ENCODE data around the gene TSSK6. TPM values are rescaled to one million over a fixed set of nuclear protein-coding genes. Genes with fewer than 3 reads are reported as not detected.

The TSSK6 gene
- total RNA-seq, 1 donor from 2014 or later = 0.91 TPM

DNA sequence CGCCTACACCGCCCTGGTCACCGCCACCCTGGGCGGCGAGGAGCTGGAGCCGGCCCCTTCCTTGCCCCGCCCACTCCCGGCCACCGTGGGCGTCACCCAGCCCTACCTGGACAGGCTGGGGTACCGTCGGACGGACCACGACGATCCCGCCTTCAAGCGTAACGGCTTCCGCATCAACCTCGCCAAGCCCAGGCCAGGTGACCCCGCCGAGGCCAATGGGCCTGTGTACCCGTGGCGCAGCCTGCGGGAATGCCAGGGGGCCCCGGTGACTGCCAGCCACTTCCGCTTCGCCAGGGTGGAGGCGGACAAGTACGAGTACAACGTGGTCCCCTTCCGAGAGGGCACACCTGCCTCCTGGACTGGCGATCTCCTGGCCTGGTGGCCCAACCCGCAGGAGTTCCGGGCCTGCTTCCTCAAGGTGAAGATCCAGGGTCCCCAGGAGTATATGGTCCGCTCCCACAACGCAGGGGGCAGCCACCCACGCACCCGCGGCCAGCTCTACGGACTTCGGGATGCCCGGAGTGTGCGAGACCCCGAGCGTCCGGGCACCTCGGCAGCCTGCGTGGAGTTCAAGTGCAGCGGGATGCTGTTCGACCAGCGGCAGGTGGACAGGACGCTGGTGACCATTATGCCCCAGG lies 29.7 kb upstream of the TSSK6 start:
- no peak for DNase-seq (ENCODE audit: low read depth)

DNA sequence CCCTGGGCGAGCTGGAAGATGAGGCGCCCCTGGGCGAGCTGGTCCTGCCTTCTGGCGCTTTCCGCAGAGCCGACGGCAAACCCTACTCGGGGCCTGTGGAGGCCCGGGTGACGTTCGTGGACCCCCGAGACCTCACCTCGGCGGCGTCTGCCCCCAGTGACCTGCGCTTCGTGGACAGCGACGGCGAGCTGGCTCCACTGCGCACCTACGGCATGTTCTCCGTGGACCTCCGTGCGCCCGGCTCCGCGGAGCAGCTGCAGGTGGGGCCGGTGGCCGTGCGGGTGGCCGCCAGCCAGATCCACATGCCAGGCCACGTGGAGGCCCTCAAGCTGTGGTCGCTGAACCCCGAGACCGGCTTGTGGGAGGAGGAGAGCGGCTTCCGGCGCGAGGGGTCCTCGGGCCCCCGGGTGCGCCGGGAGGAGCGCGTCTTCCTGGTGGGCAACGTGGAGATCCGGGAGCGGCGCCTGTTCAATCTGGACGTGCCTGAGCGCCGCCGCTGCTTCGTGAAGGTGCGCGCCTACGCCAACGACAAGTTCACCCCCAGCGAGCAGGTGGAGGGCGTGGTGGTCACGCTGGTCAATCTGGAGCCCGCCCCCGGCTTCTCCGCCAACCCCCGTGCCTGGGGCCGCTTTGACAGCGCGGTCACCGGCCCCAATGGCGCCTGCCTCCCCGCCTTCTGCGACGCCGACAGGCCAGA lies 29.1 kb upstream of the TSSK6 start:
- DNase-seq (ENCODE audit: low read depth) = no peak

DNA sequence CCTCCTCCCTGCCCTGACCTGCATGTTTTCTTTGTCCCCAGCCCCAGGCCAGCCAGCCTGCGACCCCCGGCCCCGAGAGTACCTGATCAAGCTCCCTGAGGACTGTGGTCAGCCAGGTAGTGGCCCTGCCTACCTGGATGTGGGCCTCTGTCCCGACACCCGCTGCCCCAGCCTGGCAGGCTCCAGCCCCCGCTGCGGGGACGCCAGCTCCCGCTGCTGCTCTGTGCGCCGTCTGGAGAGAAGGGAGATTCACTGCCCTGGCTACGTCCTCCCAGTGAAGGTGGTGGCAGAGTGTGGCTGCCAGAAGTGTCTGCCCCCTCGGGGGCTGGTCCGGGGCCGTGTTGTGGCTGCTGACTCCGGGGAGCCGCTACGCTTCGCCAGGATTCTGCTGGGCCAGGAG lies 28.3 kb upstream of the TSSK6 start:
- DNase-seq (ENCODE audit: low read depth) = no peak

DNA sequence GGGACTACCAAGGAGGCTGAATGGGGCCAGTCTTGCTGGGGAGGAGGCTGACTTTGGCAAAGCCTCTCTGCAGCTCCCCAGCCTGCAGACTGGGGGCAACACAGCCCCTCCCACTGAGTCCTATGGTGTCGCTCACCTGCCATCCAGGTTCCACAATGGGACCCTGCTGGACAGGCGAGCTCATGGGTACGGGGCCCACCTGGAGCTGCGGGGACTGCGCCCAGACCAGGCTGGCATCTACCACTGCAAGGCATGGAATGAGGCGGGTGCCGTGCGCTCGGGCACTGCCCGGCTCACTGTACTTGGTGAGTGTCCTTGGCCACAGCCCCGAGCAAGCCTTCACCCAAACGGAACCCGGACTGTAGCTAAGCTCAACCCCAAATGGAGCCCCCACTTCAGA lies 27.8 kb upstream of the TSSK6 start:
- no peak for DNase-seq (ENCODE audit: low read depth)

DNA sequence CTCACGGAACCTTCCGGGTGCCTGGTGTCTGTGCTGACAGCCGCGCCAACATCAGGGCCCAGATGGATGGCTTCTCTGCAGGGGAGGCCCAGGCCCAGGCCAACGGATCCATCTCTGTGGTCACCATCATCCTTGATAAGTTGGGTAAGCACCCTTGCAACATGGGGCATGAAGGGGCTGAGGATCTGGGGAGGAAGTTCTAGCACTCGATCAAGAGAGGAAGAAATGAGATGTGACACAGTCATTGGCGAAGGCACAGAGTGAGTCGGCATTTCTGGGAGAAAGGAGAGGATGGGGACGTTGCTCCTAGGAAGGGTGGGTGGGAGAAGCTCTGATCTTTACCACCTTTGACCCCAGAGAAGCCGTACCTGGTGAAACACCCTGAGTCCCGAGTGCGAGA lies 27.2 kb upstream of the TSSK6 start:
- no peak for DNase-seq (ENCODE audit: low read depth)

DNA sequence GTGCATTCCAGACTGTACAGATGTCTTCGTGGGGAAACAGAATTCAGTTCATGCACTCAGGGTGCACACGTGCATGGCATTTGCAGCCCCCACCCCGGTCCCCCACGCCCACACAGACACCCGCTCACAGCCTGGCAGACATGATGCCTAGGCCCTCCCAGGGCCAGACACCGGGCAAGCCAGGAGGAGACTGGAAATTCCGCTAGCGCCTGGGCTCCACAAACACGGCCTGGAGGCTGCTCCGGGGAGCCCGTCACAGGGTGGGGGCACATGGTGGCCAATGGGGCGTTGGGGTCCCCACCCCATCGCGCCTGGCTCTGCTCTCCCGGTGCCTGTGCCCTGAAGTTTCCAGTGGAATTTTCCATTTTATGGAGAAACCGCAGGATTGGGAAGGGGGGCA lies 26.3 kb upstream of the TSSK6 start:
- no peak for DNase-seq (ENCODE audit: low read depth)

DNA sequence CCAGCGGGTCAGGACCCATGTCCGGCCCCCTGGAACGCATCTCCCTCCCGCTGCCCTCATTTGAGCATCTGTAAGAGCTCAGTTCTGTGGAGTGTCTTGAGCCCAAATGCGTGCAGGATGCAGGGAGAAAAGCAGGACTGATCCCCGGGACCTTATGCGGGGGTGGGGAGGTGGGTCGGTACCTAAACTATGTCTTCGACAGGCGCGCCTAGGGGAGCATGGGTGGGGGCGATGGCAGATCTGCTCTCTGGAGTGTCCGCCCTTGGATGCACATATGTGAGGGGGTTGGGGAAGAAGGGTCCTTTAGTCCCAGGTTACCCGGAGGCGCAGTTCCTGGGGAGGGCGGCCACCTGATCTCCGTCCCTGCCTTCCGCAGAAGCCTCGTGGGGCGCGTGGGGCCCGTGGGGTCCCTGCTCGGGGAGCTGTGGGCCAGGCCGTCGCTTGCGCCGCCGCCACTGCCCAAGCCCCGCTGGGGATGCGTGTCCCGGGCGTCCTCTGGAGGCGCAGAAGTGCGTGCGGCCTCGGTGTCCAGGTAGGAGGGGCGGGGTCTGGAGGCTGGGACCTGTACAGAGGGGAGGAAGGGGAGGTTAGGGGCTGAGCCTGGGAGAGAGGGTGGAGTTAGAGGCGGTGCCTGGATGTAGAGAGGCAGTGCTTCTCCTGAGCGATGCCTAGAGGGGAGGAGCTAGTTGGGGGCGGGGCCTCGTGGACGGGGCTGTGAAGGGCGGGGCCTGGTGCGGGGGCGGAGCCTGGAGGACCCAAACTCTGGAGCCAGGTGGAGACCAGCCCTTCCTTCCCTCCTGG lies 25.6 kb upstream of the TSSK6 start:
- DNase-seq (ENCODE audit: low read depth) = no peak

DNA sequence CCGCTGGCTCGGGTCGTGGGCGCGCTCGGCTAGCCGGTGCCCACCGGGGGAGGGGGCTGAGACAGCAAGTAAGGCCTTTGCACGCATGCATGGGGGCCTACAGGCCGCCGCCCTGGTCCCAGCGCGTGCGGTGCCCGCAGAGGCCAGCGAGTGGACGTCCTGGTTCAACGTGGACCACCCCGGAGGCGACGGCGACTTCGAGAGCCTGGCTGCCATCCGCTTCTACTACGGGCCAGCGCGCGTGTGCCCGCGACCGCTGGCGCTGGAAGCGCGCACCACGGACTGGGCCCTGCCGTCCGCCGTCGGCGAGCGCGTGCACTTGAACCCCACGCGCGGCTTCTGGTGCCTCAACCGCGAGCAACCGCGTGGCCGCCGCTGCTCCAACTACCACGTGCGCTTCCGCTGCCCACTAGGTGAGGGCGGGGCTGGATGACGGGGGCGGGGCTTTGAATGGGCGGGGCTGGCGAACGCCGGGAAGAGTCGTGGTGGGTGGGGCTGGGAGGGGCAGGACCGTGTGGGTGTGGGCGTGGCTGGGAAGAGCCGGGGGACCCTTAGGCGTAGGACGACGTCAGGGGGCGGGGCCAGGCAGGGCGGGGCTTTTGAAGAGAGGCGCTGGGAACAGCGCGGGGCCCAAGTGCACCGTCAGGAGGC lies 24.8 kb upstream of the TSSK6 start:
- DNase-seq (ENCODE audit: low read depth) = no peak

DNA sequence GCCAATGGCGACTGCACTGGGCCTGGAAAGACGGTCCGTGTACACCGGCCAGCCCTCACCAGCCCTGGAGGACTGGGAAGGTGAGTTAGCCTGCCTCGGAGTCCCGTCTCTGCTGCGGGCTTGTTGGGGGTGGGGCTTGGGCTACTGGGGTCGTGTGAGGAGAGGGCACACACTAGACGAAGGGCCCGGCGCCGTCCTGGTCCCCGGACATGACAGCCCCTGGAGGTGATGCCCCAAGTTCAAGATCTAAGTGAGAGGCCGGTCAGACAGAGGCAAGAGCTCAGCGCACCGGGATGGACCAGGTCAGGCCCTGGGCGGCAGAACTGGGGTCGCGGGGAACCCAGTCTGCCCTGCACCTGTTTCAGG lies 24.3 kb upstream of the TSSK6 start:
- no peak for DNase-seq (ENCODE audit: low read depth)

DNA sequence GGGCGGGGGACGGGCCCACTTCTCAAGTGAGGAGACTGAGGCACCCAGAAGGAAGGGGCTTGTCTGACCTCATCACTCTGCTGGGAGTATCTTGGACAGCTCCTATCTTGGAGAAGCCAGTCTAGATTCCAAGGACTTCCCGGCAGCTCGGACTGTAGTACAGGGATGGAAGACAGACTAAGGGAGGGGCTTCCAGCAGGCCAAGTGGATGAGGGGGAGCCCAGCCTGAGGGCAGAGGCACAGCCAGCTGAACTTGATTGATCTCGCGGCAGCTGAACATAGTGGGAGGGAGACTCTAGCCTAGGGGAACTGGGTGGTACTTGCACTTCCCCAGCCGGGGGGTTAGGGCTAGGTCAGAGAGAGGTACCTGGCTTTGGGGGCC lies 23.4 kb upstream of the TSSK6 start:
- no peak for DNase-seq (ENCODE audit: low read depth)

DNA sequence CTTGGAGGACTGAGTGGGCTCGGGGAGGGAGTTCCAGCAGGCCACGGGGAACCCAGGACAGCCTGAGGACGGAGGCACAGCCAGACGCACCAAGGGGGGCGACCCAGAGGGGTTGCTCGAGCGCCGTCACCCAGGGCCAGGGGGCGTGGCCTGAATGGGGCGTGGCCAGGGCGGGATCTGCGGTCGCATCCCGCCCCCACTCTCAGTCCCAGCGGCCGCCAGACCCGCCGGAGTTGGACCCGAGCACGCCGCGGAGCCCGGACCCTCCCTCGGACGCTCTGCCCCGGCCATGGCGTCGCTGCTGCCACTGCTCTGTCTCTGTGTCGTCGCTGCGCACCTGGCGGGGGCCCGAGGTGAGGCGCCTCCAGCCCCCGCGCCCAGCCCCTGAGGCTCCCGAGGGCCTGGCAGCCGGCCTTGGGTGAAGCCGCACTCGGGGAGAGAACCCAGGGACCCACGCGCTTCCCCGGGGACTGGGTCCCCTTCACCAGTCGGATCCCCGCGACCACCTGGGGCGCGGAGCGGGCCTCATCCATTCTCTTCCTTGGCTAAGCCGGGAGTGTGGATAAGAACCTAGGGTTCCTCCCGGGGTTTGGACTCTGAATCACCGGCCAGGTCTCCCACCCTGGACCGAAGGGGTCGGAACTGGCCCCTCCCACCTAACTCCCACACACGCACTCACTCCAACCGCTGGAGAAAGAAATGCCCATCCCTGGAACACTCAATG lies 22.9 kb upstream of the TSSK6 start, which contains the start of gene CILP2:
TSS of gene CILP2 (plus strand) at position 205 of the 724 bp plus-strand sequence. CDS start at position 290, 85 bp downstream.
- no peak for DNase-seq (ENCODE audit: low read depth)

DNA sequence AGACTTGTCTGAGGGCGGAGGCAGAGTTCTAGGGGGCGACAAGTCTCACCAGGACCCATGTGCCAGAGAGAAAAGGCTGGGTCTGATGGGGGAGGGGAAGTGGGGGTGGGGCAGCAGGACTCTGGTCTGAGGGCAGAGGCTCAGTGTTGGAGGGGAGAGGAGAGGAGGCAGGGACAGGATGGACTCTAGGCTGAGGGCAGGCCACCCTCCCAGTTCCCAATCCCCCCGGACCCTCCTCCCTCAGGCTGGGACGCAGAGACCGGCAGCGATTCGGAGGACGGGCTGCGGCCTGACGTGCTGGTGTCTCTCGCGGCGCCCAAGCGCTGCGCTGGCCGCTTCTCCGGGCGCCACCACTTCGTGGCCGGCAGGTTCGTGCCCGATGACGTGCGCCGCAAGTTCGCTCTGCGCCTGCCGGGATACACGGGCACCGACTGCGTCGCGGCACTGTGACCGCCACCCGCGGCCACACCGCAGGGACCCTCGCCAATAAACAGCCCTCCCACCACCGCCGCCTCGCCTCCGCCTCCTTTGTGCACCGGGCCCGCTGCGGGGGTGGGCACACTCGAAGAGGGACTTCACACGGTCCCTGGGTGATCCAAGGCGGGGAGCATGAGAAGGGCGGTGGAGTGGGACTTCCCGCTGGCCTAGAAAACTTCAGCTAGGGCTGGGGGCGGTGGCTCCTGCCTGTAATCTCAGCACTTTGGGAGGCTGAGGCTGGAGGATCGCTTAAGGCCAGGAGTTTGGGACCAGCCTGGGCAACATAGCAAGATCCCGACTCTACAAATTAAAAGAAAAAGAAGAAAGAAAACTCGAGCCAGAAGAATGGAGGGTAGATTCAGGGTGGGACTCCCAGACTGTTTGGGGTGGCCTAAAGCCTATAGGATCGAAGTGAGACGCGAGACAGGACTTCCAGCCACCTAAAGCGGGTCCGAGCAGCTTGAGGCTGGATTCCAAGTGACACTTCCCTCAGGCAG lies 22.0 kb upstream of the TSSK6 start:
- no peak for DNase-seq (ENCODE audit: low read depth)

DNA sequence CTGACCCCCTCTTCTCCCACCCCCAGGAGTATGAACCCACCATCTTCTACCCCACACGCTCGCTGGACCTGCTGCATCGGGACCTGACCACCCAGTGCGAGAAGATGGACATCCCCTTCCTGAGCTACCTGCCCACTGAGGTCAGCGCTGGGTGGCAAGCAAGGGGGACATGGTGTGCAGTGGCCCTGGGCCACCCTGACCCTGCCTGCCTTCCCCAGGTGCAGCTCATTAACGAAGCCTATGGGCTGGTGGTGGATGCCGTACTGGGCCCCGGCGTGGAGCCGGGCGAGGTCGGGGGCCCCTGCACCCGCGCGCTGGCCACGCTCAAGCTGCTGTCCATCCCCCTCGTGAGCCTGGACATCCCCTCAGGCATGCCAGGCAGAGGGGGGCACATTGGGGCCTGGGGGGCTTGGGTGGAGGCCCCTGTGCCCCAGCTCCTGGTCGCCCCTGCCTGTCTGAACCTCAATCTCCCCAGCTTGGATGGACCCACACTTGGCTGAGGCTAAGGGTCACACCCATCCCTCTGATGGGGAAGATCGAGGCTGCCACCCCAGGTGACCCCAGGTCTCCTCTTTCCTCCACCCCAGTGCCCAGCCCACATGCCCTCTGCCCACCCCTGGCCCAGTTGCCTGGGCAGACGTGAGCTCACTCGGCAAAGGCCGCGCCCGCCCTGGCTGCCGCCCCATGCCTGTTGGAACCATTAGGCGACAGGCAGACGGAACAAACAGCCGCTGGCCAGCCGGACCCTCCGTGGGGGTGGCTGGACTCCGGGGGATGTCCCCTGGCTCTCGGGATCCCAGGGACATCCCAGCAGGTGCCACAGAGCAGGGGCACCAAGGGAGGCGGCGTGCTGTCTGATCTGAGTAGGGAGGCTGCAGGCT lies 20.2 kb upstream of the TSSK6 start:
- no peak for DNase-seq (ENCODE audit: low read depth)

DNA sequence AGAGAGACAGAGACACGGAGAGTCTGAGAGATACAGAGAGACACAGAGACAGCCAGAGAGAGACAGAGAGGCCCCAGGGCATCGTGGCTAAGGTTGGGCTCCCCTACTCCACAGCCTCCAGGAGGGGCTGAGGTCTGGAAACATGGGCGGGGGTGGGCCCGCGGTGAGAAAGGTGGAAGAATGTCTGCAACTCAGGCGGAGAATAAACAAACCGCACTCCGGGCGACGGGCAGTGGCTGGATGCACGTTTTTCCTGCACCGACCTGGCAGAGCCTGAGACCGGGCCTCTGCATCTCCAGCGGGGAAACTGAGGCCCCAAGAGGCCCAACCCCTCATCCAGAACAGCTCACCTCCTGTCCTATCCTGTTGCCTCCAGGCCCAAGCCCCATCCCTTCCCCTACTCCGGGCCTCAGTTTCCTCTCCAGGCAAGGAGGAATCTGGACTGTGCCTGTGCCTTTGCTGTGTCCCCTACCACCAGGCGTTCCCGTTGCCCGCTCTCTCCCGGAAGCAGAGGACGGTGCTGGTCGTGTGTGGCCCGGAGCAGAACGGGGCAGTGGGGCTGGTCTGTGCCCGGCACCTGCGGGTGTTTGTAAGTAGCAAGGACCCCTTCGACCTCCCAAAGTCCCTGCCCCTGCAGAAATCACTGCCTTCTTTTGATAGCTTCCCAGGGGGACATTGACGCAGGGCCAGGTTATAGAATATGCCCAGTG lies 19.4 kb upstream of the TSSK6 start:
- no peak for DNase-seq (ENCODE audit: low read depth)

DNA sequence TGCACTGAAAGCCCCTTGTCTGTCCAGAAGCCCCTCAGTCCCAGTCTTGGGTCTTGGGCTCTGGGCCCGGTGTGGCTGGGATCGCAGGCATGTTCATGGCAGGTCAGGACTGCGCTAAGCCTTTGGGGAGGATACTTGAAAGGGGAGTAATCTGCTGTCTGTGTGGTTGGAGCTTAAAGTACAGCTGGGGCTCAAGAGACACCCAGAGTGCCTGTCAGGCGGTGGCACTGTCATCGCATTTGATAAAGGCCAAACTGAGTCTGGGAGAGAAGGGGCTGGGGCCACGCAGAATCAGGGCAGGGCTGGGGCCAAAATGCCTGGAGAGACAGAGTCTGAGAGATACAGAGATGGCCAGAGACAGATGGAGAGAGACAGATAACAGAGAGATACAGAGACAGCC lies 18.5 kb upstream of the TSSK6 start:
- no peak for DNase-seq (ENCODE audit: low read depth)

DNA sequence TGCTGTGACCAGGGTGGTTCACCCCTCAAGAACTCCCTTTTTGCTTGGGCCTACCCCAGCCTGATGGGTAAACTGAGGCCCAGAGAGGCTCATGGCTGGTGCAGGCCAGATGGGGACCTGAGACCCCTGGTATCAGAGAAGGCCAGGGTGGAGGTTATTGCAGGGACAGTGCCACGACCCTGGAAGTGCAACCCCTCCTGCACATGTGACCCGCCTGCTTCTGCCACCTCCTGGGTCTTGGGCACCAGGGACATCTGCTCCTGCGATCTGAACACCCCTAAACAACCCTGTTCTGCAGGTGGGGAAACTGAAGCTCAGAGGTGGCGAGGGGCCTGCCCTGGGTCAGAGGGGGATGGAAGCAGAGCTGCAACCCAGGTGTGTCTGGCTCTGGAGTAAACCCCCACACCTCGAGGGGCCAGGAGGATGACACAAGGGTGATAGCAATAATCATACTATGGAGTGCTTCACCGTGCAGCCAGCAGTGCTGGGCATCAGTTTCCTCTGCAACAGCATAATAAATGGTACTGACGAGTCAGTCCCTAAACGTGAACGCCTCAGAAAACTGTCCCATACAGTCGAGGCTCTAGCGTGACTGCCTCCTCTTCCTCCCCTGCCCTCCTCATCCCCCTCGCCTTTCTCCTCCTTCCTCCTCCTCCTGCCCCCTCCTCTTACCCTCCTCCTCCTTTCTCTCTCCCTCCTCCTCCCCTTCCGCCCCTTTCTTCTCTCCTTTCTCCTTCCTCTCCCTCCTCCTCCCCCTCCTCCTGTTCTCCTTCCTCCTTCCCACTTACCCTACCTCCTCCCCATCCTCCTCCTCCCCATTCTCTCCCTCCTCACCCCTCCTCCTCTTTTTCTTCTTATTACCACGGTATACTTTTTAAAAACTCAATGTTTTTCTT lies 17.7 kb upstream of the TSSK6 start:
- no peak for DNase-seq (ENCODE audit: low read depth)

Measured in myocyte (in vitro differentiated cells).